OCI-LY7 (cell line): ENCODE data around the gene QDPR. TPM values are rescaled to one million over a fixed set of nuclear protein-coding genes. Genes with fewer than 3 reads are reported as not detected.

Source experiments
- BruUV-seq: library from RNA; stranded (reverse); fragments of 400-500 nt; replicated peaks from 2 replicates; lab custom pipeline; 2021; lab: Mats Ljungman, UMichigan
- CTCF ChIA-PET: fragments of 300-600 bp; sonication (Branson Sonifier 250); formaldehyde crosslinking; loops from one replicate; lab custom pipeline; 2022; ENCODE audit warnings: antibody characterized with exemption; ENCODE audit not compliant: unreplicated experiment; lab: Charles Lee
- POLR2A ChIA-PET: fragments of 300-600 bp; sonication (Branson Sonifier 250); formaldehyde crosslinking; loops from one replicate; lab custom pipeline; 2022; ENCODE audit warnings: antibody characterized with exemption; lab: Charles Lee
- DNase-seq: peaks from one replicate; pipeline ENCODE4 v3.0.0-alpha.2; 2015; ENCODE audit warnings: low spot score
- H2AFZ ChIP-seq: fragments of 200-600 bp; sonication (generic), shearing (Covaris generic); 2 replicates; pipeline ENCODE4 v1.6.1; 2014; ENCODE audit warnings: mild to moderate bottlenecking, antibody characterized with exemption, low read length, moderate library complexity
- H3K27ac ChIP-seq: fragments of 200-600 bp; sonication (generic); 2 replicates; pipeline ENCODE4 v1.5.1; 2014; ENCODE audit warnings: mixed run types, low read depth, mild to moderate bottlenecking, moderate library complexity, low read length, inconsistent platforms; ENCODE audit not compliant: poor library complexity, severe bottlenecking
- H3K36me3 ChIP-seq: fragments of 200-600 bp; sonication (generic); 2 replicates; pipeline ENCODE4 v1.6.1; 2014; ENCODE audit warnings: mild to moderate bottlenecking, antibody characterized with exemption, low read length, moderate library complexity, mixed read lengths; ENCODE audit not compliant: insufficient read depth
- H3K4me1 ChIP-seq: fragments of 200-600 bp; sonication (generic); 2 replicates; pipeline ENCODE4 v1.5.1; 2014; ENCODE audit warnings: mild to moderate bottlenecking, low read length; ENCODE audit not compliant: insufficient read depth, poor library complexity, severe bottlenecking
- H3K4me2 ChIP-seq: fragments of 200-600 bp; sonication (generic); 2 replicates; pipeline ENCODE4 v1.6.1; 2014; ENCODE audit warnings: mild to moderate bottlenecking, low read length
- H3K4me3 ChIP-seq: fragments of 200-600 bp; sonication (generic); 2 replicates; pipeline ENCODE4 v1.5.1; 2014; ENCODE audit warnings: mild to moderate bottlenecking, low read depth, low read length; ENCODE audit not compliant: poor library complexity, severe bottlenecking
- H3K79me2 ChIP-seq: fragments of 200-600 bp; sonication (generic); 2 replicates; pipeline ENCODE4 v1.6.1; 2016; ENCODE audit warnings: low read depth, mild to moderate bottlenecking, low read length, moderate library complexity, mixed read lengths; ENCODE audit not compliant: insufficient read depth
- H3K9me2 ChIP-seq: fragments of 200-600 bp; sonication (generic); 2 replicates; pipeline ENCODE4 v1.6.1; 2016; ENCODE audit warnings: mild to moderate bottlenecking, low read length, mixed read lengths; ENCODE audit not compliant: insufficient read depth
- H3K9me3 ChIP-seq: fragments of 200-600 bp; sonication (generic); 2 replicates; pipeline ENCODE4 v1.6.1; 2014; ENCODE audit warnings: mild to moderate bottlenecking, mixed run types, low read length, mixed read lengths
- H4K20me1 ChIP-seq: fragments of 200-600 bp; sonication (generic); 2 replicates; pipeline ENCODE4 v1.6.1; 2014; ENCODE audit warnings: mild to moderate bottlenecking, antibody characterized with exemption, low read length, moderate library complexity, mixed read lengths; ENCODE audit not compliant: insufficient read depth
- CTCF ChIP-seq: fragments of 200-600 bp; sonication (generic); conservative IDR thresholded peaks from 2 replicates; pipeline ENCODE4 v1.5.1; 2014; ENCODE audit warnings: mild to moderate bottlenecking, antibody characterized with exemption, low read length, moderate library complexity, mixed read lengths
- EZH2phosphoT487 ChIP-seq: fragments of 200-600 bp; sonication (generic); IDR thresholded peaks from 2 replicates; pipeline ENCODE4 v1.6.1; 2018; ENCODE audit warnings: low read depth, borderline replicate concordance, mild to moderate bottlenecking, mixed run types, antibody characterized with exemption, low read length, moderate library complexity, mixed read lengths
- intact Hi-C: fragments of 100-400 bp; cut with micrococcal nuclease; formaldehyde crosslinking; loops from one replicate; pipeline ENCODE4 v1.10.0; 2022; ENCODE audit not compliant: unreplicated experiment
- total RNA-seq, 2 experiments: library from RNA; depleted of rRNA in 1 of 2; stranded (reverse); fragments of >200 nt in 1 of 2; shearing (Covaris generic) in 1 of 2; gene quantifications; 2 replicates each; pipeline ENCODE4 v1.2.3, GENCODE V29; 2014 to 2022

Gene QDPR
- total RNA-seq, 2 experiments from 2014 or later, result 2.5 to 2.9 TPM

- ChIA-PET POLR2A (interaction anchor here (0.7 to 0.9 kb wide), 2 partner anchors 12 to 125 kb away, joined by 3 to 4 read pairs; no protein-coding TSS in a partner anchor), CTCF (no interaction called here)
- H3K9me2 ChIP-seq, result no peaks in the 10 kb centered on the region
- BruUV-seq, result no TSS peak
- no peaks in the 10 kb centered on the region for H3K36me3 ChIP-seq
- no peak overlapping the region for H3K4me2 ChIP-seq
- no peaks in the 10 kb centered on the region for H3K4me1 ChIP-seq
- H4K20me1 ChIP-seq, result no peaks in the 10 kb centered on the region
- no peak overlapping the region for H3K27ac ChIP-seq
- no peak overlapping the region for H3K4me3 ChIP-seq
- no peaks in the 10 kb centered on the region for H3K79me2 ChIP-seq
- no peak for TF ChIP-seq EZH2phosphoT487
- TF ChIP-seq CTCF, result no peak
- intact Hi-C loops, result no loop called here
- H3K9me3 ChIP-seq, result no peaks in the 10 kb centered on the region
- DNase-seq, result no peak
- H2AFZ ChIP-seq, result no peak overlapping the region
Measured at GRCh38 chr4:17517664-17518063, 5.8 kb upstream of the QDPR start.

- Histone ChIP-seq H3K9me3 (no peaks in the 10 kb centered on the region), H3K79me2 (no peaks in the 10 kb centered on the region), H2AFZ (no peak overlapping the region), H3K27ac (no peak overlapping the region), H3K4me2 (no peak overlapping the region), H3K4me1 (no peaks in the 10 kb centered on the region), H3K9me2 (no peaks in the 10 kb centered on the region), H4K20me1 (no peaks in the 10 kb centered on the region), H3K36me3 (no peaks in the 10 kb centered on the region), H3K4me3 (no peak overlapping the region)
- BruUV-seq, result no TSS peak
- no peak for DNase-seq
- POLR2A ChIA-PET, result interaction anchor here (0.7 to 1.2 kb wide), 5 partner anchors 8 to 1310 kb away, joined by 3 to 4 read pairs (median 4); no protein-coding TSS in a partner anchor
- intact Hi-C loops, result no loop called here
- CTCF ChIA-PET, result no interaction called here
- TF ChIP-seq CTCF (no peak), EZH2phosphoT487 (no peak)
Measured at GRCh38 chr4:17516980-17517379, 5.1 kb upstream of the QDPR start.
